CD8-positive, alpha-beta memory T cell (primary cell): ENCODE measurements around the gene CES3. TPM values are rescaled to one million over a fixed set of nuclear protein-coding genes. Genes with fewer than 3 reads are reported as not detected.

Source experiments
- CTCF ChIA-PET: fragments of 350-600 bp; sonication (Branson Sonifier 250); formaldehyde crosslinking; loops from one replicate; lab custom pipeline; 2021; ENCODE audit warnings: antibody characterized with exemption; lab: Charles Lee
- POLR2A ChIA-PET: fragments of 350-600 bp; sonication (Branson Sonifier 250); formaldehyde crosslinking; loops from one replicate; lab custom pipeline; 2021; ENCODE audit warnings: antibody characterized with exemption; lab: Charles Lee
- DNase-seq, 5 donors: peaks; one replicate each; pipeline versions ENCODE4 v3.0.0 to v3.0.0-alpha.2; 2020 to 2022; ENCODE audit warnings: mixed read lengths in 1 of 5
- H3K27ac ChIP-seq: one replicate; pipeline ENCODE4 v1.7.0; 2013; ENCODE audit warnings: low read depth, mild to moderate bottlenecking, low read length, moderate library complexity
- H3K27me3 ChIP-seq: 2 replicates; pipeline ENCODE4 v1.7.0; 2013; ENCODE audit warnings: low read length, mild to moderate bottlenecking; ENCODE audit not compliant: insufficient read depth, poor library complexity, severe bottlenecking
- H3K36me3 ChIP-seq: 2 replicates; pipeline ENCODE4 v1.7.0; 2013; ENCODE audit warnings: mild to moderate bottlenecking, low read length, moderate library complexity; ENCODE audit not compliant: insufficient read depth
- H3K4me1 ChIP-seq: 2 replicates; pipeline ENCODE4 v1.7.0; 2013; ENCODE audit warnings: mild to moderate bottlenecking, low read length, moderate library complexity; ENCODE audit not compliant: insufficient read depth
- H3K4me3 ChIP-seq: 2 replicates; pipeline ENCODE4 v1.7.0; 2013; ENCODE audit warnings: mild to moderate bottlenecking, low read length
- H3K9me3 ChIP-seq: 2 replicates; pipeline ENCODE4 v1.7.0; 2013; ENCODE audit warnings: mild to moderate bottlenecking, low read length
- H3K27ac Mint-ChIP-seq, 8 donors: one replicate each; pipeline ENCODE4 v1.8.0; 2020 to 2021; ENCODE audit warnings: mixed read lengths in 8 of 8, mild to moderate bottlenecking in 6 of 8, inconsistent platforms in 3 of 8, moderate library complexity in 3 of 8
- H3K27me3 Mint-ChIP-seq, 2 donors: one replicate each; pipeline ENCODE4 v1.8.0; 2020 to 2021; ENCODE audit warnings: mixed read lengths in 2 of 2, mild to moderate bottlenecking in 1 of 2, moderate library complexity in 1 of 2
- H3K36me3 Mint-ChIP-seq, 3 donors: one replicate each; pipeline ENCODE4 v1.8.0; 2020 to 2021; ENCODE audit warnings: mixed read lengths in 3 of 3, inconsistent platforms in 1 of 3, mild to moderate bottlenecking in 1 of 3
- H3K4me1 Mint-ChIP-seq, 3 donors: one replicate each; pipeline ENCODE4 v1.8.0; 2020 to 2021; ENCODE audit warnings: mixed read lengths in 3 of 3, inconsistent platforms in 1 of 3, mild to moderate bottlenecking in 1 of 3
- H3K4me3 Mint-ChIP-seq, 7 donors: one replicate each; pipeline ENCODE4 v1.8.0; 2020 to 2021; ENCODE audit warnings: mixed read lengths in 7 of 7, mild to moderate bottlenecking in 6 of 7, moderate library complexity in 4 of 7, inconsistent platforms in 2 of 7
- H3K9me3 Mint-ChIP-seq, 5 donors: one replicate each; pipeline ENCODE4 v1.8.0; 2020 to 2022; ENCODE audit warnings: mixed read lengths in 5 of 5, mild to moderate bottlenecking in 3 of 5, moderate library complexity in 2 of 5, inconsistent platforms in 1 of 5
- polyA plus RNA-seq: library from polyadenylated mRNA; unstranded; fragments of 300-500 nt; fragmentation: Illumina TruSeq; gene quantifications from one replicate; pipeline ENCODE4 v1.2.3, GENCODE V29; 2021
- total RNA-seq, 2 experiments: library from RNA; stranded (reverse); gene quantifications; one replicate each; pipeline ENCODE4 v1.2.3, GENCODE V29; 2021

Gene CES3
- total and polyA plus RNA-seq, 3 experiments from 2014 or later: 0.16 to 0.24 TPM; not detected in 1

- no peak overlapping the region for H3K27ac ChIP-seq
These were observed 54.3 kb downstream of the CES3 start for GRCh38 chr16:67015313-67015731.

DNA sequence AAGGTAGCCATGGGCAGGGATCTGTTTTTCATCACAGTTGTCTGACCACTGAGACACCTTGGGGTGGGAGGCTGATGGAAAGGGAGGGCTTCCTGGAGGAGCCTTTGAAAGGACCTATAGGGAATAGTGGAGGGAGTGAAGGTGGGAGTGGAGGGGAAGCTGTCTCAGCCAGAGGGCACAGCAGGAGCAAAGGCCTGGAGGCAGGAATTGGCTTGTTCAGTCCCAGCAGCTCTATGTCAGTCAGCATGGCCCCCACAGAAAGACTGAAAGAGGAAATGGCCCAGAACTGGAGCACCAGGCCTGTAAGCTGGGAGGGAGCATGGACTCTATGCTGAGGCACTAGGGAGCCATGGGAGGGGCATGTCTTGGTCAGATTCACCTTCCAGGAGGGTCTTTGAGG is 55.1 kb downstream of the CES3 start:
- Mint-ChIP-seq H3K36me3 (no peaks in the 10 kb centered on the region), H3K27ac (peak overlapping the region in 1 of 8 donors; percentile 75), H3K9me3 (no peaks in the 10 kb centered on the region), H3K4me3 (no peak overlapping the region), H3K27me3 (peaks cover 0 to 3% of the 10 kb centered on the region in 2 donors), H3K4me1 (peaks cover 2 to 10% (median 6%) of the 10 kb centered on the region in 3 donors)
- no peaks in the 10 kb centered on the region for H3K36me3 ChIP-seq
- ChIA-PET POLR2A (interaction anchor here (0.6 to 1.5 kb wide), 2 partner anchors 13 to 143 kb away, joined by 4 read pairs; partner anchors contain the start of genes FBXL8 and TRADD), CTCF (interaction anchor here (1.2 to 9.7 kb wide), 4 partner anchors 85 to 177 kb away, joined by 3 to 123 read pairs (median 4); partner anchors contain the start of genes FBXL8 and TRADD)
- no peak overlapping the region for H3K4me3 ChIP-seq
- H3K27ac ChIP-seq: no peak overlapping the region
- no peaks in the 10 kb centered on the region for H3K9me3 ChIP-seq
- H3K4me1 ChIP-seq: peaks cover 16% of the 10 kb centered on the region
- H3K27me3 ChIP-seq: no peaks in the 10 kb centered on the region
- DNase-seq: no peak

More at GRCh38 chr16:67015313-67015731, 54.3 kb downstream of the CES3 start:
- H3K36me3 Mint-ChIP-seq: no peaks in the 10 kb centered on the region
- POLR2A ChIA-PET: interaction anchor here (1.5 to 3.1 kb wide), 2 partner anchors 140 to 144 kb away, joined by 4 to 10 read pairs; partner anchors contain the start of genes FBXL8 and TRADD
- peak overlapping the region in 1 of 8 donors; percentile 47 for H3K27ac Mint-ChIP-seq
- Histone ChIP-seq H3K36me3 (no peaks in the 10 kb centered on the region), H3K4me3 (no peak overlapping the region), H3K27me3 (no peaks in the 10 kb centered on the region), H3K4me1 (peaks cover 16% of the 10 kb centered on the region), H3K9me3 (no peaks in the 10 kb centered on the region)
- H3K9me3 Mint-ChIP-seq: no peaks in the 10 kb centered on the region
- H3K4me3 Mint-ChIP-seq: peak overlapping the region in 3 of 7 donors; percentile 22 to 45 (median 37)
- no peak for DNase-seq
- CTCF ChIA-PET: interaction anchor here (1.3 to 9.7 kb wide), 2 partner anchors 86 to 142 kb away, joined by 4 to 123 read pairs; partner anchors contain the start of genes FBXL8 and TRADD
- H3K27me3 Mint-ChIP-seq: peaks cover 0 to 8% of the 10 kb centered on the region in 2 donors
- peaks cover 2 to 10% (median 6%) of the 10 kb centered on the region in 3 donors for H3K4me1 Mint-ChIP-seq

- Mint-ChIP-seq H3K27ac (peak overlapping the region in 2 of 8 donors; percentile 50 to 70), H3K4me1 (peaks cover 2 to 10% (median 6%) of the 10 kb centered on the region in 3 donors), H3K36me3 (no peaks in the 10 kb centered on the region), H3K4me3 (peak overlapping the region in 1 of 7 donors; percentile 28), H3K9me3 (no peaks in the 10 kb centered on the region), H3K27me3 (peaks cover 0 to 3% of the 10 kb centered on the region in 2 donors)
- Histone ChIP-seq H3K27me3 (no peaks in the 10 kb centered on the region), H3K36me3 (no peaks in the 10 kb centered on the region), H3K4me1 (peaks cover 16% of the 10 kb centered on the region), H3K9me3 (no peaks in the 10 kb centered on the region), H3K27ac (no peak overlapping the region), H3K4me3 (no peak overlapping the region)
- no peak for DNase-seq
- ChIA-PET CTCF (interaction anchor here (0.8 to 9.7 kb wide), 13 partner anchors 12 to 229 kb away, joined by 3 to 123 read pairs (median 4); partner anchors contain the start of genes CBFB, FBXL8 and TRADD), POLR2A (no interaction called here)
These were observed 55.8 kb downstream of the CES3 start for GRCh38 chr16:67016681-67017420.

- H3K4me3 ChIP-seq: no peak overlapping the region
- Mint-ChIP-seq H3K4me3 (peak overlapping the region in 1 of 7 donors; percentile 61), H3K27me3 (peaks cover 0 to 3% of the 10 kb centered on the region in 2 donors), H3K36me3 (no peaks in the 10 kb centered on the region), H3K9me3 (no peaks in the 10 kb centered on the region), H3K27ac (peak overlapping the region in 2 of 8 donors; percentile 64 to 70), H3K4me1 (peaks cover 2 to 10% (median 6%) of the 10 kb centered on the region in 3 donors)
- CTCF ChIA-PET: interaction anchor here (0.8 to 9.7 kb wide), 19 partner anchors 11 to 229 kb away, joined by 3 to 123 read pairs (median 4); partner anchors contain the start of genes B3GNT9, CBFB, CES4A and FBXL8
- POLR2A ChIA-PET: interaction anchor here (0.5 to 1.2 kb wide), 5 partner anchors 11 to 168 kb away, joined by 3 to 6 read pairs (median 5); partner anchors contain the start of genes FBXL8 and TRADD
- no peak overlapping the region for H3K27ac ChIP-seq
- DNase-seq: no peak
- H3K36me3 ChIP-seq: no peaks in the 10 kb centered on the region
- H3K9me3 ChIP-seq: no peaks in the 10 kb centered on the region
- H3K27me3 ChIP-seq: no peaks in the 10 kb centered on the region
- peaks cover 16% of the 10 kb centered on the region for H3K4me1 ChIP-seq
These were observed 56.3 kb downstream of the CES3 start for GRCh38 chr16:67017421-67017750.

DNA sequence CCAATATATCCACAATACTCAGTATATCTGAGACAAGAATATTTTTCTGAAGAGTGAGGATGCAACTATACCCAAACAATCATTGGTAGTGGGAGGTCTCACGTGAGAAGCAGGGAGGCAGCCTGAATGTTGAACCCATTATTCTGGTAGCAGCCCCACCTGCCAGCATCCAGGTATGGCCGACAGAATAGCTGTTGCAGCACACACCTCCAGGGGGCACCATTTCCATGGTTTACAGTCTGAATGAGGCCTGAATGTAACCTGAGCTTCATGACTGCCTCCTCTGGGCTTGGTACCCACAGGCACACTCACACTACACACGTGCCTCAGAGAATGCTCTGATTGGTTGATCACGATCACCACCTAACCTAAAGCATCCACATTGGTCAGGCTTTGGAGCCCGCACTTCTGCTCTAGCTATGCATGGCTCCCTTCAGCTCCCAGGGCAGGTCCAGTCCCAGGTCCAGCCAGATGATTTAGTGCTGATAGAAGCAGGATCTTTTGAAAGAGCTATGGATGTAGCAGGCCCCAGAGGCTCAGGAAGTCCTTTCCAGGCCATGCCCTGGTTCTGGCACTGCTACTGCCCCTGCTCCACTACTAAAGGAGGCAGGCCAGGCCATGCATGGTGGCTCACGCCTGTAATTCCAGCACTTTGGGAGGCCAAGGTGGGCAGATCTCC is 56.9 kb downstream of the CES3 start:
- no peaks in the 10 kb centered on the region for H3K27me3 ChIP-seq
- H3K4me1 ChIP-seq: peaks cover 16% of the 10 kb centered on the region
- DNase-seq: peak; percentile 72 to 87 (median 77)
- Mint-ChIP-seq H3K4me3 (peak overlapping the region in 1 of 7 donors; percentile 61), H3K27me3 (peaks cover 0 to 3% of the 10 kb centered on the region in 2 donors), H3K36me3 (no peaks in the 10 kb centered on the region), H3K9me3 (no peaks in the 10 kb centered on the region), H3K4me1 (peaks cover 2 to 9% (median 6%) of the 10 kb centered on the region in 3 donors), H3K27ac (peak overlapping the region in 3 of 8 donors; percentile 1 to 66 (median 64))
- H3K9me3 ChIP-seq: no peaks in the 10 kb centered on the region
- no peak overlapping the region for H3K4me3 ChIP-seq
- H3K27ac ChIP-seq: no peak overlapping the region
- ChIA-PET POLR2A (interaction anchor here (0.5 to 1.2 kb wide), 6 partner anchors 10 to 168 kb away, joined by 3 to 6 read pairs (median 5); partner anchors contain the start of genes FBXL8 and TRADD), CTCF (interaction anchor here (0.8 to 9.7 kb wide), 22 partner anchors 11 to 228 kb away, joined by 3 to 123 read pairs (median 4); partner anchors contain the start of genes B3GNT9, CBFB, CES4A and FBXL8)
- no peaks in the 10 kb centered on the region for H3K36me3 ChIP-seq

DNA sequence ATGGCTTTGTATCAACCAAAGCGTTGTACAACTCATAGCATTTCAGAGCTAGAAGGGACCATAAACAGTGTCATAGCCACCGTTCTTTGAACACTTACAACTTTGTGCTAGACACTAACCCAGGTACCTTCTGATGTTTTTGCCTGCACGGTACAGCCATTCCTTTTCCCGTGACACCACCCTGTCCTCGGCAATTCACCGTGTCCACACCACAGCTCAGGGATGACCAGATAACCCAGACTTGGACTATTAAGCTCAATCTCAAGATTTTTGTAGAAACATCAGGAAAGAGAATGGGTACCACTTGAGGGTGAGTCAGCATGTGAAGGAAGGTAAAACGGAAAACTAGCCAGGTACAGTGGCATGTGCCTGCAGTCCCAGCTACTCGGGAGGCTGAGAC is 58.1 kb downstream of the CES3 start:
- CTCF ChIA-PET: interaction anchor here (0.8 to 9.7 kb wide), 7 partner anchors 9 to 166 kb away, joined by 3 to 123 read pairs (median 10); partner anchors contain the start of genes CBFB, FBXL8 and TRADD
- Mint-ChIP-seq H3K4me1 (peaks cover 0 to 6% (median 3%) of the 10 kb centered on the region in 3 donors), H3K4me3 (peak overlapping the region in 1 of 7 donors; percentile 50), H3K27me3 (no peaks in the 10 kb centered on the region), H3K36me3 (no peaks in the 10 kb centered on the region), H3K27ac (no peak overlapping the region), H3K9me3 (no peaks in the 10 kb centered on the region)
- H3K36me3 ChIP-seq: no peaks in the 10 kb centered on the region
- no peaks in the 10 kb centered on the region for H3K9me3 ChIP-seq
- DNase-seq: no peak
- POLR2A ChIA-PET: no interaction called here
- H3K4me3 ChIP-seq: no peak overlapping the region
- H3K27me3 ChIP-seq: no peaks in the 10 kb centered on the region
- H3K4me1 ChIP-seq: peaks cover 8% of the 10 kb centered on the region
- H3K27ac ChIP-seq: no peak overlapping the region

DNA sequence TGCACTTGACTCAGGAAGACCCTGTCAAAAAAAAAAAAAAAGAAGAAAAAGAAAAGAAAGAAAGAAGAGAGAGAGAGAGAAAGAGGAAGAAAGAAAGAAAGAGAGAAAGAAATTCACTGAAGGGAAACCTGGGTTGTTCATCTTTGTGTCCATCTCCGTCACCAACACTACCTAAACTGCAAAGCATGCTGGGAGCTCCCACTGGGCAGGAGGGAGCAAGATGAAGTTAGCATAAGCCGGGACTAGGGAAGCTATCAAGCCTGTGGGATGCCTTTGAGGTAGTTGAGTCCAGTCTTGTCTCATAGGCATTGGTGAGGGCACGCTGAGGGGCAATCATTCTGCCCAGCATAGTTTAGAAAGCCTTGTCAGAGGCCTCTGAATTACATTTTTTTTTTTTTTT is 60.3 kb downstream of the CES3 start:
- H3K27me3 Mint-ChIP-seq: no peaks in the 10 kb centered on the region
- Histone ChIP-seq H3K4me3 (no peak overlapping the region), H3K9me3 (no peaks in the 10 kb centered on the region), H3K27me3 (no peaks in the 10 kb centered on the region), H3K27ac (no peak overlapping the region), H3K36me3 (no peaks in the 10 kb centered on the region), H3K4me1 (peaks cover 5% of the 10 kb centered on the region)
- H3K4me3 Mint-ChIP-seq: no peak overlapping the region
- no peaks in the 10 kb centered on the region for H3K9me3 Mint-ChIP-seq
- DNase-seq: no peak
- ChIA-PET CTCF (interaction anchor here (9.7 kb wide), 1 partner anchor 136 kb away, joined by 123 read pairs; the partner anchor contains the start of genes FBXL8 and TRADD), POLR2A (interaction anchor here (0.7 kb wide), 1 partner anchor 134 kb away, joined by 3 read pairs; no protein-coding TSS in a partner anchor)
- H3K27ac Mint-ChIP-seq: no peak overlapping the region
- peaks cover 0 to 6% (median 0%) of the 10 kb centered on the region in 3 donors for H3K4me1 Mint-ChIP-seq
- H3K36me3 Mint-ChIP-seq: no peaks in the 10 kb centered on the region
